Calu3 (cell line): Measurements from ENCODE around the gene KLRC4. TPM values are rescaled to one million over a fixed set of nuclear protein-coding genes. Genes with fewer than 3 reads are reported as not detected.
"Not testable (repeated sequence)": the region's sequence is repeated elsewhere in the genome, so short reads cannot be mapped to it uniquely, and the experiment has no call there.

Experiments
- BruUV-seq: library from RNA; stranded (reverse); fragments of 400-500 nt; replicated peaks from 2 replicates; lab custom pipeline; 2021; lab: Mats Ljungman, UMichigan
- CTCF ChIA-PET: fragments of 300-600 bp; sonication (Branson Sonifier 250); formaldehyde crosslinking; loops from one replicate; lab custom pipeline; 2022; ENCODE audit warnings: antibody characterized with exemption; lab: Charles Lee
- DNase-seq: peaks from one replicate; pipeline ENCODE4 v3.0.0; 2022
- H3K27ac Mint-ChIP-seq: one replicate; pipeline ENCODE4 v1.8.0; 2022; ENCODE audit warnings: mixed read lengths; ENCODE audit not compliant: unreplicated experiment
- H3K27me3 Mint-ChIP-seq: one replicate; pipeline ENCODE4 v1.8.0; 2022; ENCODE audit warnings: mixed read lengths; ENCODE audit not compliant: unreplicated experiment
- H3K36me3 Mint-ChIP-seq: one replicate; pipeline ENCODE4 v1.8.0; 2022; ENCODE audit warnings: mild to moderate bottlenecking, moderate library complexity, mixed read lengths; ENCODE audit not compliant: insufficient read depth, unreplicated experiment
- H3K4me1 Mint-ChIP-seq: one replicate; pipeline ENCODE4 v1.8.0; 2022; ENCODE audit warnings: mild to moderate bottlenecking, low read depth, mixed read lengths; ENCODE audit not compliant: unreplicated experiment
- H3K4me3 Mint-ChIP-seq: one replicate; pipeline ENCODE4 v1.8.0; 2022; ENCODE audit warnings: mild to moderate bottlenecking, low read depth, moderate library complexity, mixed read lengths; ENCODE audit not compliant: unreplicated experiment
- H3K9me3 Mint-ChIP-seq: one replicate; pipeline ENCODE4 v1.8.0; 2022; ENCODE audit warnings: low read depth, mixed read lengths; ENCODE audit not compliant: unreplicated experiment
- CTCF ChIP-seq: fragments of 200-600 bp; IDR thresholded peaks from one replicate; pipeline ENCODE4 v1.8.0; 2022; ENCODE audit warnings: antibody characterized with exemption; ENCODE audit not compliant: unreplicated experiment
- intact Hi-C: fragments of 100-400 bp; cut with micrococcal nuclease; formaldehyde crosslinking; loops from one replicate; pipeline ENCODE4 v1.10.0; 2022; ENCODE audit not compliant: unreplicated experiment
- total RNA-seq: library from RNA; stranded (reverse); gene quantifications from 2 replicates; pipeline ENCODE4 v1.2.3, GENCODE V29; 2022

KLRC4 gene
- total RNA-seq, 1 experiment from 2014 or later: not detected

DNA sequence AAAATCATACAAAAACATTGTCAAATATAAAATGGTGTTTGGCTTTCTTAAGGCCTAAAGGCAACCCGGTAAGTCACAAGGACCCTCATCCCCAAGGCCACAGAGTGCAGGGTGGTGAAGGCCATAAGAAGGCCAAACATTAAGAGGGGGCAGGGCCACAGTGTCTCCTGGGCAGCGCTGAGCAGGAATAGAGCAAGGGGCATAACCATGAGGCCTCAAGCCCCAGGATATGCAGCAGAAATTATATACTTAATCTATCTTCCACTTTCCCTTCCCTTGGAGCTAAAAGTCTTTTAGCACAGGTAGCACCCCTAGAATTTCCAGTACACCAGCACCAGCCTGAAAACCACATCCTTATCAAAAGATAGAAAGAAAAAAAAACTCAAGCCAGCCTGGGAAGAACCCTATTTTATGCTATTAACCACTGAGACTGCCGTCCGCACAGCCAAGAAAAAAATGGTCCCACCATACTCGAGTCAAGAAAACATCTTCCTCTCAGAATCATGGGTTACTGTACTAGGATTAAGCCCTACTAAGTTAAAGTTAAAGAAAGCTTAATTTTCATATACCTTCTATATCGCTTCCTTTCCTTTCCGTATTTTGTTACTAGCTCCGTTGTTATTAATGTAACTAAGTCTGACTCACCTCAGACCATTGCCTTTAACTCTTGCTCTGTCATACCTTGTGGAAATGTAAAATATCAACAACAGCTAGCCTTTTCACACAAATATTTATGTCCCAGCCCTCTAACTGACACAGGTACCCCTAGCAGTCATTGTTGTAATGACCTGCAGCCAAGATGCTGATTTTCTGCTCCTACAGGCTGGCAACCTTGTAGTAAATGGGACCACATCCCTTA, 39.8 kb downstream of the KLRC4 start:
- intact Hi-C loops: loop anchor here (10.0 kb wide), 2 partner anchors 135 to 305 kb away; partner anchors contain the start of gene STYK1
- no peak for DNase-seq
- Mint-ChIP-seq H3K4me1 (peaks cover 60% of the 10 kb centered on the region), H3K36me3 (peaks cover 24% of the 10 kb centered on the region), H3K27ac (peak overlapping the region; percentile 87), H3K9me3 (no peaks in the 10 kb centered on the region), H3K4me3 (peak overlapping the region; percentile 31), H3K27me3 (no peaks in the 10 kb centered on the region)
- BruUV-seq: no TSS peak
- CTCF ChIA-PET: no interaction called here
- no peak for TF ChIP-seq CTCF

DNA sequence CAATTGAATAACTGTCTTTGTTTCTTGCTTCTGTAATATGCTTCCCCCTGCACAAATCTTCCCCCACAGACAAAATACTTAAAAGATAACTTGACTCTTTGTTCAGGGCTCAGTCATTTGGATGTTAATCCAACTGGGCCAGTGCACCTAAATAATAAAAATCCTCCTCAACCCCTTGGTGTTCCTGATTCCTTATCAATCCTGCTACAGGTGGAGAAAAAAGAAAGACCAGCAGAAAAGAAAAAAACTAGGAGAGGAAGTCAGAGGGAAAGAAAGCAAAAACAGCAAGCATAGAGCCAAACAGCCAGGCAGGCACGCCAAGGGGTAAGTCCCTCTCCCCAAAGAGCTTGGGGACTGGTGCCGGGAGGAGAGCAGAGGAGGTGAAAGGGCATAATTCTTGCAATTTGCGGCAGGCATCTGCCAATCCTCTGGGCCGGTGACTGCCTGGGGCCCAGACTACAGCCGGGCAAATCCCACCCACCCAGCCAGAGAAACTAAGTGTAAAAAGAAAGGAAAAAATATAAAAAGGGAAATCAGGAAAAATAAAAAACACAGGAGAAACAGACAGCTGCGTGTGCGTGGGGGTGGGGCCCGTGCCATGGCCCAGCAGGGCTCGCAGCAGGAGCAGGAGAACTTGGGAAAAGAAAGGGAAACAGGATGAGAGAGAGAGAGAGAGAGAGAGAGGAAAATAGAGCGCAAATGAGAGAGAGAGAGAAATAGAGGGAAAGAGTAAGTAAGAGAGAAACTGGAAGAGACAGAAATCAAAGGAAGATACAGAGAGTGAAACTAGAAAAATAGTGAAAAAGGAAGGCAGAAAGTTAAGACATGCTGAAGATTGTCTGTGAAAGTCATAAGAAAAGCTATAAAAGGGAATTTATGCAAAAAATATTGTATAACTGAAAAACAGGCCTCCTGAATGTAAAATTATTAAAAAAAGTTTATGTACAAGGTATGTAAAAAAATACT, 41.1 kb downstream of the KLRC4 start:
- no peak for TF ChIP-seq CTCF
- H3K9me3 Mint-ChIP-seq: no peaks in the 10 kb centered on the region
- H3K27ac Mint-ChIP-seq: peak overlapping the region; percentile 67
- H3K4me3 Mint-ChIP-seq: peak overlapping the region; percentile 54
- DNase-seq: no peak
- no peaks in the 10 kb centered on the region for H3K27me3 Mint-ChIP-seq
- CTCF ChIA-PET: no interaction called here
- intact Hi-C loops: loop anchor here (10.0 kb wide), 2 partner anchors 134 to 306 kb away; partner anchors contain the start of gene STYK1
- no TSS peak for BruUV-seq
- peaks cover 54% of the 10 kb centered on the region for H3K4me1 Mint-ChIP-seq
- H3K36me3 Mint-ChIP-seq: peaks cover 24% of the 10 kb centered on the region

DNA sequence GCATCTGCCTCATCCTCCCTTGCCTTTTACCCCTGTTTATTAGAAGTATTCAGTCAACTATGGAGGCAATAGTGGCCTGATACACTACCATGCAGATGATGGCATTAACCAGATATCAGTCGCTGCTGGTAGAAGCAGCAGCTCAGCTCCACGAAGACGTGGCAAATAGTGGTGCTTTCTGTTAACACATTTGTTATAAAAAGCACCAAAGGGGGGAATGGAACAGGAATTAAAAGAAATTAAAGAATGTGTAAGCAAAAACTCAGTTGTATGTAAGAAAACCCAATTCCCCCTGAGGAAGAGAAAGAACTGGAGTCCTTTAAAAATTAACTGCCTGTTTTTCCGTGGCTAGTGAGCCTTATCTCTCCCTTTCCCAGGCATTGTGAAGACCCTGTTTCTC, 41.8 kb downstream of the KLRC4 start:
- H3K4me1 Mint-ChIP-seq: peaks cover 50% of the 10 kb centered on the region
- not testable (repeated sequence) for H3K27me3 Mint-ChIP-seq, H3K9me3 Mint-ChIP-seq, DNase-seq, BruUV-seq
- CTCF ChIA-PET: interaction anchor here (1.8 kb wide), 1 partner anchor 36 kb away, joined by 7 read pairs; no protein-coding TSS in a partner anchor
- intact Hi-C loops: loop anchor here (10.0 kb wide), 2 partner anchors 133 to 307 kb away; partner anchors contain the start of gene STYK1
- peak overlapping the region; percentile 67 for H3K27ac Mint-ChIP-seq
- peak overlapping the region; percentile 54 for H3K4me3 Mint-ChIP-seq
- H3K36me3 Mint-ChIP-seq: peaks cover 24% of the 10 kb centered on the region

- Mint-ChIP-seq H3K27ac (no peak overlapping the region), H3K9me3 (no peaks in the 10 kb centered on the region), H3K27me3 (no peaks in the 10 kb centered on the region), H3K4me1 (peaks cover 50% of the 10 kb centered on the region), H3K4me3 (no peak overlapping the region), H3K36me3 (peaks cover 27% of the 10 kb centered on the region)
- DNase-seq: no peak
- CTCF ChIA-PET: interaction anchor here (0.6 to 1.8 kb wide), 4 partner anchors 36 to 195 kb away, joined by 3 to 7 read pairs (median 4); no protein-coding TSS in a partner anchor
- intact Hi-C loops: loop anchor here (1.0 to 10.0 kb wide), 4 partner anchors 132 to 308 kb away; partner anchors contain the start of gene STYK1
- no TSS peak for BruUV-seq
- TF ChIP-seq CTCF: no peak
Observed at GRCh38 chr12:10366875-10367274, 42.7 kb downstream of the KLRC4 start.
